AG10803 (cell line): ENCODE results near the gene CRYGS.
A peak's percentile ranks its signal among the peaks of the same experiment; 100 is the strongest.
"Not testable (repeated sequence)": the region's sequence is repeated elsewhere in the genome, so short reads cannot be mapped to it uniquely, and the experiment has no call there.

Source experiments
- DNase-seq: peaks from one replicate; pipeline ENCODE4 v3.0.0; 2010; ENCODE audit warnings: low read depth
- H3K4me3 ChIP-seq: 2 replicates; pipeline ENCODE4 v1.5.1; 2011; ENCODE audit warnings: mild to moderate bottlenecking, low read length, control low read depth
- TF ChIP-seq, protein P1 (sequence below): conservative IDR thresholded peaks from 2 replicates; pipeline ENCODE4 v1.5.1; 2011; ENCODE audit warnings: mild to moderate bottlenecking, low read length, control low read depth, inconsistent platforms

Gene CRYGS

DNA sequence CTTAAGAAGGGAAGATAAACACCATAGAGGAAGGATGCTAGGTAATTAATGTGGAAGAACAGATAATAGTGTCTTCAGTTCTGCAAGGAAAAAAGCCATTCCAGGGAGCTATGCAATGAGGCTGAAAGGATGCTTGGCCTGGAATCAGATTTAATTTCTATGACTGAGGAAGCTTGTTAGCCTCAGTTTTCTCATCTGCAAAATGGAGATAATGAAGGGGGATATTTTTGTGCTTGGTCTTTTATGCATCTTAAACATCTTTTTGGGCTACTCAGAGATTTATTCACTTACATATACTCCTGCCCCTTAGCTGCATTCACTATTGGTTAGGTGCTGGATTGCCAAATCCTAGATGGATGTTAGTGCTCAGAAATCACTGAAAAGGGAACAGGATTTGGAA, 43.0 kb upstream of the CRYGS start:
- TF ChIP-seq, protein P1, sequence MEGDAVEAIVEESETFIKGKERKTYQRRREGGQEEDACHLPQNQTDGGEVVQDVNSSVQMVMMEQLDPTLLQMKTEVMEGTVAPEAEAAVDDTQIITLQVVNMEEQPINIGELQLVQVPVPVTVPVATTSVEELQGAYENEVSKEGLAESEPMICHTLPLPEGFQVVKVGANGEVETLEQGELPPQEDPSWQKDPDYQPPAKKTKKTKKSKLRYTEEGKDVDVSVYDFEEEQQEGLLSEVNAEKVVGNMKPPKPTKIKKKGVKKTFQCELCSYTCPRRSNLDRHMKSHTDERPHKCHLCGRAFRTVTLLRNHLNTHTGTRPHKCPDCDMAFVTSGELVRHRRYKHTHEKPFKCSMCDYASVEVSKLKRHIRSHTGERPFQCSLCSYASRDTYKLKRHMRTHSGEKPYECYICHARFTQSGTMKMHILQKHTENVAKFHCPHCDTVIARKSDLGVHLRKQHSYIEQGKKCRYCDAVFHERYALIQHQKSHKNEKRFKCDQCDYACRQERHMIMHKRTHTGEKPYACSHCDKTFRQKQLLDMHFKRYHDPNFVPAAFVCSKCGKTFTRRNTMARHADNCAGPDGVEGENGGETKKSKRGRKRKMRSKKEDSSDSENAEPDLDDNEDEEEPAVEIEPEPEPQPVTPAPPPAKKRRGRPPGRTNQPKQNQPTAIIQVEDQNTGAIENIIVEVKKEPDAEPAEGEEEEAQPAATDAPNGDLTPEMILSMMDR = no peak
- DNase-seq = no peak
- H3K4me3 ChIP-seq = no peak overlapping the region

DNA sequence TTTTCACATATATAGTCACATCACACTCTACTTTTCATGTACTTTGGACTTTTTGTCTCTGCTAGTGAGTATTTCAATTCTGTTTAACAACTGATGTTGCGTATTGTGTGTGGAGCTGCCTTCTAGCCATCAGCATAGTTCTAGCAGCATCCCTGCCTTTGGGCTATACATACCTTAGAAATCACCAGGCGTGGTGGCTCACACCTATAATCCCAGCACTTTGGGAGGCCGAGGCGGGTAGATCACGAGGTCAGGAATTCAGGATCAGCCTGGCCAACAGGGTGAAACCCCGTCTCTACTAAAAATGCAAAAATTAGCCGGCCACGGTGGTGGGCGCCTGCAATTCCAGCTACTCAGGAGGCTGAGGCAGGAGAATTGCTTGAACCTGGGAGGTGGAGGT, 42.1 kb upstream of the CRYGS start:
- DNase-seq, H3K4me3 ChIP-seq: not testable (repeated sequence)

DNA sequence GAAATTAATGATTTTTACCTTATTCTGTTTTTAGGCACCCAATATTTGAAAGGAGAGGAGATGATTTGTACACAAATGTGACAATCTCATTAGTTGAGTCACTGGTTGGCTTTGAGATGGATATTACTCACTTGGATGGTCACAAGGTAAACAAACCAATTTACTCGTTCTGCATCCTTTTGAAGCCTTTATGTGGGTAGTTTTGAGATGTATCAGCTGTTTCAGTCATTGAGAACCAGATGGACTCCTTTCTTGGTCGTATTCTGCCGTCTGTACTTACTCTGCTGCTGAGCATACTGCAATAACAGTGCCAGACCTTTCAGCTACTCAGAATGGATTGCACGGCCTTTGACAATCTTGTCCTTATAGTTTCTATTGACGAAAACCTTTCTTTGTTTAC, 39.7 kb upstream of the CRYGS start:
- TF ChIP-seq, protein P1 = no peak
- DNase-seq = peak; percentile 11
- no peak overlapping the region for H3K4me3 ChIP-seq

DNA sequence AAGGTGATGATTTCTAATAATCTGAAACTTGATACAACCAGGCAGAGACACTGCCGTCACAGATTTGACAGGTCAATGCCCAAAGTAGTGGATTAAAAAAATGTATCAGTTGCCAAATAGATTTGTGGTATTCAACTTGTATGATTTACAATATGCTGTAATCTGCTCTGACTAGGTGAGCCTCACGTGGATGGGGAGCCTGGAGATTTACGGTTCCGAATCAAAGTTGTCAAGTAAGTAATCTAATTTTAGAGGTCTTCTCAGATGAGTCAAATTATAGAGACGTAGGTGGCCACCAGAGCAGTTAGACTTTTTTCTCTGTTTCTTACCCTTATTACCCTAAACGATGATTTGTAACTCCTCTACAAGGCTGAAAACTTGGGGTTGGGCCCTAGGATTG, 38.4 kb upstream of the CRYGS start:
- TF ChIP-seq, protein P1 = no peak
- H3K4me3 ChIP-seq = no peak overlapping the region
- no peak for DNase-seq

DNA sequence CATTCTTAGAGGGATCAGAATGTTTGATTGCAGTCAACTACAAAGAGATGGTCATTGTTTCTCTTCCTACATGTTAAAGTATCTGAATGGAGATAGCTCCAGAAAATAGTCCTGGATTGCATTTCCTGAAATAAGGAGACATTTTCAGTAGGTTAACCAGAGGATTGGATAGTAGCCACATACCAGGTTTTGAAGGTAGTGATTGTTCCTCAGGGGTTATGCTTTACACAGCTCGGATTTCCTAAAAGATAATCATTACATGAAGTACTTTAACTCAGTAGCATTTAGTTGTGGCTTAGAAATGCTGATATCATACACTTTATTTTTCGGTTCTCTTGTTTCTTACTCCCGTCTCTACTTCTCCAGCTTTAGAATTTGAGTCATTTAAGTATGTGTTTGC, 36.6 kb upstream of the CRYGS start:
- TF ChIP-seq, protein P1 = no peak
- DNase-seq = no peak
- no peak overlapping the region for H3K4me3 ChIP-seq

DNA sequence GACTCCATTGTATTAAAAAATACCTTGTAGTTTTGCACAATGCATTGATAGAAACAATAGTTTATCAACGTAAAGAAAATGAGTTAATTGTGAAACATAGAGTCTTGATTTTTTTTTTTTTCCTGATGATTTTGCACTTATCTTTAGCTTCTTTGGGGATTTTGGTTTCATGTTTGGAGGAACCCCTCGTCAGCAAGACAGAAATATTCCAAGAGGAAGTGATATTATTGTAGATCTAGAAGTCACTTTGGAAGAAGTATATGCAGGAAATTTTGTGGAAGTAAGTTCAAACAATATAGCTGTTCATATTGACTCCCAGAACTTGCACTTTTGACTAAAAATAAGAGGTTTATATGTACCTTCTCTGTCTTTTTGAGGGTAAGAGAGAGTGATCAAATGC, 33.3 kb upstream of the CRYGS start:
- TF ChIP-seq, protein P1 = no peak
- no peak for DNase-seq
- no peak overlapping the region for H3K4me3 ChIP-seq

DNA sequence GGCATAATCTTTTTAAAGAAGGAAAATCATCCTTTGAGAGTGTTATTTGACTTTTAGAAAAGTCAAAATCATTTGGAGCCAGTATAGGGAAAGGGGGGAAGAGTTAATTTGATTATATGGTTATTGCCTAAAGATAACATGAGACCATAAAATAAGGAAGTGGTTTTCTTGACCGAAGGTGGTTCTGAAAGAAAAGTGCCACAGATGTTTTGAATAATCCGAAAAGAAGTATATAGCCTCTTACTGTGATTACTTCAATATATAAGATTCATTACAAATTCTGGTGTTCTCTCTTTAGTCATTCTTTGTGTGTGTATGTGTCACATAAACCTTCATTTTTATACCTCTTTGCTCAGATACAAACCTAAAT, 27.4 kb upstream of the CRYGS start:
- TF ChIP-seq, protein P1 = no peak
- DNase-seq = no peak
- H3K4me3 ChIP-seq = peak overlapping the region; percentile 90
